Fibroblast of skin of abdomen (primary cell): ENCODE data around the gene FSTL5.
"Not testable (repeated sequence)": the region's sequence is repeated elsewhere in the genome, so short reads cannot be mapped to it uniquely, and the experiment has no call there.

ENCODE experiments used
- DNase-seq: peaks from one replicate; pipeline ENCODE4 v3.0.0-alpha.2; 2013

The FSTL5 gene

DNA sequence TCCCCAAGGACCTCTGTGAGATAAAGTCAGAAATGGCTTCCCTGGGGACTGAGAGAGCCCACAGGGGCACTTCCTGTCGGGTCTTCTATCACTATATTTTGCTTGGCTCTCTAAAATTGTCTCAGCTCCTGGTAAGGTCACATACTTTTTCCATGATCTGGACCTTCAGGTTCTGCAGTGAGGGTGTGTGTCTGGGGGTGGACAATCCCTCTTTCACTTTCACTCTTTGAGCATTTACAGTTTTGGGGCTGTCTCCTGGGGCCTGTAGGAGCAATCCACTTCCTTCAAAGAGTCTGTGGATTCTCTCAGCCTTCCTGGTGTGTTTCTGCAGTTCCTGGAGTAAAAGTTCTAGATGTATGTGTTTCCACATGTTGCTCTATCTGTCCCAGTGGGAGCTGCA is 335.7 kb downstream of the FSTL5 start:
- no peak for DNase-seq

DNA sequence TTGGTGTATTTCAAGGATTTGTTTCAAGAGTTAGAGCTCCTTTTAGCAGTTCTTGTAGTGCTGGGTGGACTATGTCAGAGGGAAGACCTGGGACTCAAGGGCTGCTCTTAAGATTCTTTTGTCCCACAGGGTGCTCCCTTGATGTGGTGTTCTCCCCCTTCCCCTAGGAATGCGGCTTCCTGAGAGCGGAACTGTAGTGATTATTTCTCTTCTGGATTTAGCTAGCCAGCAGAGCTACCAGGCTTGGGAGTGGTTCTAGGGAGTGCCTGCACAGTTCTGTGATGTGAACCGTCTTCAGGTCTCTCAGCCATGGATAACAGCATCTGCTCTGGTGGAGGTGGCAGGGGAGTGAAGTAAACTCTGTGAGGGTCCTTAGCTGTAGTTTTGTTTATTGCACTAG is 336.8 kb downstream of the FSTL5 start:
- DNase-seq = no peak

DNA sequence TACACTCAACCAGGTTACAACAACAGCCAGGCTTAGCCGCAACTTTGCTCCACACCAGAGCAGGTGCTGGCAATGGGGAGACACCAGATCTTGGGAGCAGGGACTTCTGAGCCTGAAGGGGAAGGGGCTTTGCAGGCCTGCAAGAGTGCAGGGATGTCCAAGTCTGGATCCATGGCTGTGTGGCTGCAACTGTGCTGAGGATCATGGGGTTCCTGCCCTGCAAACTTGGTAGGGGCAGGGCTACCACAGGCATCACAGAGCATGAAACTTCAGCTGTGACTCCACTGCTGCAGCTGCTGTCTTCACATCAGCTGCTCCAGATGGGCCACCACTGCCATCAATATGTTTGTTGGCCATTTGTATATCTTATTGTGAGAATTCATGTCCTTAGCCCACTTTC is 340.4 kb downstream of the FSTL5 start:
- no peak for DNase-seq

DNA sequence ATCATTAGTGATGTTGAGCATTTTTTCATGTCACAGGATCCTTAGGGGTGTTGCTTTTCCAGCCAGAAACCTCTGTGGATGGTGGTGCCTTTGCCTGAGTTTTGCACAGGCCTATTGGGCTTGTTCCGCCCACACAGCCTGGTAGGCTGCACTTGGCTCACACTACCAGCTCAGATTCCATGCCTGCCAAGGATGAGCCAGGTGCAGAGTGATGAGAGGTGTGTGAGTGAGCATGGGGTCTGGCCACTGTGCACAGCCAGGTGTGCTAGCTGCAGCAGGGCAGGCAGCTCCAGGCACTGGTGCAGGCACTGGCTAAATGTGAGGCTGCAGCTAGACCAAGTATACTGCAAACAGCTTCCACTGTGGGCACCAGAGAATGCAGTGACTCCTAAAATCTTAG is 341.6 kb downstream of the FSTL5 start:
- DNase-seq = no peak

DNA sequence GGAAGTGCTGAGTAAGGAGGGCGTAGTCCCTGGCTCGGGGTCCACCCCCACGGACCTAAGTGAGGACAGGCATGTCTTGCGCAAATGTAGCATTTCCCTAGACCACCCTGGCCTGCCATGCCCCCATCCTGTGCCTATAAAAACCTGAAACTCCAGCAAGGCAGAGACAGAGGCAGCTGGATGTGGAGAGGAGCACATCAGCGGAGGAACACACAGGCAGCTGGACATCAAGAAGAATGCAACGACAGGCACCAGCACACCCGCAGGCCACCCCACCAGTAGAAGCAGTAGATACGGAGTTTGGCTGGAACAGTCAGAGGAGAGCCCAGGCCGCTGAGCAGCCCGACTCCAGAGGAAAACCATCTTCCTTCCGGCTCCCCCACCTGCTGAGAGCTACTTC is 345.9 kb downstream of the FSTL5 start:
- no peak for DNase-seq

DNA sequence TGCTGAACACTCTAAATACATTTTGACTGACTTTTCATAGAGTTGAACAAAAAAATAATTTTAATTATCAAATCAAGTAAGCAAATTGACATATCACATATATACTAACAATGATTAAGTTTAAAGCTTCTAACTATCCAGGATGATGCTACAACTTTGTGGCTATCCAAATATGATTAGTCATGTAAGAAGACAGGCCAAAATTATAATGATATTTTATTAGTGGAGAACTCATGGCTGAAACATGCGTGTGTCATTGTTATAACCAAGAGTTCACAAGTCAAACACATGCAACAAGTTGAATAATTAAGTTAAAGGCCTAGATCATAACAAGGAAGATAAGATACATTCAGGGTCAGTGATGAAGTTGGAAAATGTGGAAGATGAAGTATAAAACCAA is 346.8 kb downstream of the FSTL5 start:
- DNase-seq = no peak

DNA sequence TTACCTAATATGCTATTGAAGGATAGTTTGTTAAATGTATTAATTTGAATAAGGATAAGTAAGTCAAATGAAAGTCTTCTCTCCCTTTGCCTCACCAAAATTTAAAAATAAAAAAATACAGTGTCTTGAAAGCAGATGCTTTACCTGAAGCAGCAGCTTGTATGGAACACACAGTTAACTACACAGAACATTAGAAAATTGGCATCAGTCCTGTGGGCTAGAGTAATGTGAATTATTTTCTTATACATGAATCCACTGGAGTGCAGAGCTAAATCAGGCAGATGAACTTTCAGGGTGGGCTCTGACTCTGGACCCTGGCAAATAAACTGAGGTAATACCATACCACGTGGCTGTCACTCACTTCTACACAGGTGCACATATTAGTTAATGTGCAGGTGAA is 348.0 kb downstream of the FSTL5 start:
- no peak for DNase-seq

DNA sequence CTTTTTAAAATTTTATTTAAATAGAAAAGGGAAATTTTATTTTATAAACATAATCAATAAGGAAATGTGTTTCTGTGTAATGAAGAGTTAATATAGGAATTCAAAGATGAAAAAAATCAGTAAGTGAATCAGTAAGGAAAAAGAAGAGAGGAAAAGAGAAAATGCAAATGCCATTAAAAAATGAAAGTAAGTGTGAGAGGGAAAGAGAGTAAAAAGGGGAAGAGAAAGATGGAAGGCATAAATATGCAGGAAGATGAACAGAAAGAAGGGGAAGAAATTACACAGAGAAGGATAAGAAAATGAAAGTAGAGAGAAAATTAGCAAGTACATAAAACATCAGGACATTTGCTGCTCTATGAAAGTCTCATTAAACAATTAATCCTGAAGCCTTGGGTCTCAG is 349.9 kb downstream of the FSTL5 start:
- DNase-seq = no peak

DNA sequence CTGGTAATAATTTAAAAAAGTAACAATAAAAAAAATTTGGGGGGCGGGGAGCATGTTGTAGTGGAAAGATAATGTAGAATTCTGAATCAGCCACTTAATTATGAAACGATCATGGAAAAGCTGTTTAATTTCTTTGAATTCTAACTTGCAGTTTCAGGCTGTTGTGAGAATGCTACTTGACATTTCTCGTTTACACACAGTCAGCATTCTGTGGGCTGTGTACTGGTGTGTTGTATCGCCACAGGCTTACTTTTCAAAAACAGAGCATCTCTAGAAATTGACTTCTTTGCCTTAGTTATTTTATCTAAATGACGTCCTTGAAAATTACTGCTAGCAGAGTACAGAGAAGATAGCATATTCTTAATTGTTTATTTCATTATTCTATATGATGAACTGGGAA is 350.4 kb downstream of the FSTL5 start:
- no peak for DNase-seq

DNA sequence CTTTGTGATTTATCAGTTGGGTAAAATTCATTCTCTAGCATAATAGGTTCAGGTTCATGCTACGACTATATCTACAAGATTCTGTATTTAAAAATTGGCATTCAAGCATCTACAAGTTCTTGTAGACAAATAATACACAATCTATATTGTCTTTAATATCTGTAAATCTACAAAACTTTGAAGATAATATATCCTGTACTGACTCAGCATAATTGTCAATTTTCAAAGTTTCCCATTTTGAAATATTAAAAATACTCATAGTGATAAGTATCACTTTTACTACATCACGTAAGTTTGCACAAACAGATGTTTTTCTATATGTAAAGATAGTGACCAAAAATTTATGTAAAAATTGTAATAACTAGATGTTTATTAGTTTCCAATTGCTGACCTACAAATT is 360.6 kb downstream of the FSTL5 start:
- DNase-seq = no peak

DNA sequence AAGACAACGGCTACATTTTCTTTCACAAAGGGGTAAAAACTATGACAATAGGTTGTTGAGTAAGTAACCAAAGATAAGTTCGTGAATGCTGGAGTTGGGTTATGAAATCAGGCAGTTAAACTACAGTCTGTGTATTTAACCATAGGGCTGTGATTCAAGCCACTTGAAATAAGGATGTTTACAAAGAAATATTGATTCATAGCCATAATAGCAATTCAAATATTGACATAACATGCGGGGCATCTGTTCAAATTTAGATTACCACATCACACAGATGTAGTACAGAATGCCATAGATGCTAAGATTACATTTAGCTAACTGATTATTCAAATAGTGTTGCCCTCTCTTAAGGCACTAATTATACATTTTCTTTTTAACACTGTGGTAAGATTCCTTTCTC is 364.1 kb downstream of the FSTL5 start:
- DNase-seq = no peak

DNA sequence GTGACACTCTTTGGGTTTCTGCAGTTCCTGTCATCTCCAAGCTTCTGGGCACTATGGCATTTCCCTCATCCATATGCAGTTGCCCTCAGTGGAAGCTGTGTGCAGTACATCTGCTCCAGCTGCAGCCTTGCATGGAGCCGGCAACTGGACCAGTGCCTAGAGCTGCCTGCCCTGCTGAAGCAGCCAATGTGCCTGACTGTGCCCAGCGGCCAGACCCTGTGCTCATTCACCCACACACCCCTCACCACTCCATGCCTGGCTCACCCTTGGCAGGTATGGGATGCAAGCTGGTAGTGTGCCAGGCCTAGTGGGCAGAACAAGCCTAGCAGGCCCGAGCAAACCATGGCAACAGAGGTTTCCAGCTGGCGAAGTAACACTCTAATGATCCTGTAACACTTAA is 370.8 kb downstream of the FSTL5 start:
- DNase-seq = no peak

DNA sequence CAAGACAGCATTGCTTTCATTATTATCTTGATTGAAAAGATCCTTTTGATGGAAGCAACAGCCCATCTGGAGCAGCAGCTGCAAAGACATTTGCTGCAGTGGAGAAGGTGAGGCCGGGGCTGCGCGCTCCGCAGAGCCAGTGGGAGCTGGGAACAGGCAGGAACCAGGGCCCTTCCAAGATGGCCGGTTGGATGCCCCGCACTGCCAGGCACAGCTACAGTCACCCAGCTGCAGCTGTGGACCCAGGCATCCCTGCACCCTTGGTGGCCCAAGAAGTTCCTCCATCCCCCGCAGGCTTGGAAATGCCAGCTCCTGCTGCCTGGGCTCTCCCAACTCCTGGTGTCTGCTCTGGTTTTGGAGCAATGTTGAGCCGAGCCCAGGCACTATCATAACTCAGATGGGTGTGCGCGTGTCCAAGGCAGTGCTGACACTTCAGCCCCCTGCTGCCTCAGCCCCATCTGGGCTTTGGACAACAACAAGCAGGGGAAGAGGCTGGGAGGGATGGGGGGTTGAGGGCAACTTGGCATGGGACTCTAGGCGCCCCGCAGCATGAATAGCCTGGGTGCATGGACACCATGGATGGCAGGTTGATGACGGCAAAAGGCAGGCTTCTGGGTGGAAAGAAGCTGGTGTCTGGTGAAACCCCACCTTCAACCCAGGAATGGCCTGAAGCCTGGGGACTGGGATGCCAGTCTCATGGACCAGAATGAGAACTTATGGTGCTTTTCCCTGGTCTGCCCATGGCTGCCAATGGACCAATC is 371.8 kb downstream of the FSTL5 start:
- no peak for DNase-seq

DNA sequence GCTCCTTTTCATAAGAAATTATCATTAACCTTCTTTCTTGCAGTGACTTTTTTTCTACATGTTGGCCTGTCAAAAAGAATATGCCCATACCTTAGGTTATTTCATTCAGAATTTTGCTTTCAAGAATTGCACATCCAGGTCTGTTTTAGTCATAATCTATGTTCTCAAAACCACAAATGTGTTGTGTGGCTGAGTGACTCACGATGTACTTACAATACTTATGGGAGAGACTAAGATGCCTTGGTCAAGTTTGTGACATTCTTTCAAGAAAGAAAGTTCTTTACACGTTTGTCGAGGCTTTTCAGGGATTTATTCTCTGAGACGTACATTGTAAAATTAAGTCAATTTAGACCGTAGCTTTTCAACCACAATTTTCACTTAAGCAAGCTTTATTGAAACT is 396.7 kb downstream of the FSTL5 start:
- DNase-seq = peak; percentile 82

DNA sequence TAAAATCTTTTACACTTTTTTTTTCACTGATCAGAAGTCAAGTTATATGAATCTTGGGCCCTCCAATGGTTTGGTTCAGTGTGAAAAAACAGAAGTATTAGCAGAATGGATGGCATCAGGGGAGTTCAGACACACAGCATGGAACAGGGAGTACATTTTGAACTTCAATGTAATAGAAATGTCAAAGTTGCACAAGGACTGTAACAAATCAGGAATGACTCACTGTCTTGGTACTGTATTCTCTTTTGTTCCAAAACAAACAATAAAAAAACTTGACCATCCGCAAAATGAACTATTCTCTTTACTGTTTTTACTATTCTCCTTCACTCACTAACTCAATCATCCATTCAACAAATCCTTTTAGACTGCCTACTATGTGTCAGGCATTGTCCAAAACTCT is 401.0 kb downstream of the FSTL5 start:
- DNase-seq = peak; percentile 60

DNA sequence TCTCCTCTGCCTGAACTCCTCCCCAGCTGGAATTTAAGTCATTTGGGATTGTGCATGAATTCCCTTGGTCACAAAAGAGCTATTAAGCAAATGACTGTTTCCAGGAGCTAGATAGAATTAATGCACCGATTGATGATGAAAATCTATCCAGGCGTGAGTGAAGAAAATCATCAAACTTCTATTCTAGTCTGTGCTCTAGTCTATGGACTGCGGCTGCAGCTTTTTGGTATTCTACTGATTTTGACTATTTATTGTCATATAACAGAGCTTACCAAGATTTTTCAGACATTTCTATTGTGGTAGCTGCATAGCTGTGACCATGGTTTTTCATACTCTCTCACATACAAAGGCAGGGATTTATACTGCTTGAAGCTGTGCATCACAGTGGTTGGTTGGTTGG is 403.8 kb downstream of the FSTL5 start:
- no peak for DNase-seq

DNA sequence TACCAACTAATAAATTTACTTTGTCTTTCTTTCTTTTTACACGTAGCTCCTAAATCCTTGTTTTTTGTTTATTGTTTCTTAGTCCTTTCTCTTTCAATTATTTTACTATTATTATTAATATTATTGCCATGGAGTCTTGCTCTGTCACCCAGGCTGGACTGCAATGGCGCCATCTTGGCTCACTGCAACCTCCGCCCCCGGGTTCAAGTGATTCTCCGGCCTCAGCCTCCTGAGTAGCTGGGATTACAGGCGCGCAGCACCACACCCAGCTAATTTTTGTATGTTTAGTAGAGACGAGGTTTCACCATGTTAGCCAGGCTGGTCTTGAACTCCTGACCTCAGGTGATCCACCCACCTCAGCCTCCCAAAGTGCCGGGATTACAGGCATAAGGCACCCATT is 405.4 kb downstream of the FSTL5 start:
- DNase-seq = not testable (repeated sequence)

DNA sequence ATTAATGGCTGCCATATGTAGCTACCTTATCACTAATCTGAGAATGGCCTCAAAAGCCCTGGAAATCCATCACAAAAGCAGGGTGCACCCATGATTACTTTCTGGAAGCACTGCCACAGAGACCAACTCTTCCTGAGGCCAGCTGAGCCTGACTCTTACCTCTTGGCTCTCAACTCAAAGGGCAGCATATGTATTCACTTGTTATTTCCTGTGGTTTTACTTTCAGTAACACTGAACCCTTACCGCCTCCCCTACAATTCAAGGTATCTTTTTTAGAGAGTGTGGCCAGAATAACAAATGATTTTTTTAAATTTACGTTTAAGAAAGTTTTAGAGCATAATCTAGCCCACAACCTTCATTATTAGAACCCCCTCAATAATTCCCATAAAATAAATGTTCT is 434.9 kb downstream of the FSTL5 start:
- DNase-seq = no peak

DNA sequence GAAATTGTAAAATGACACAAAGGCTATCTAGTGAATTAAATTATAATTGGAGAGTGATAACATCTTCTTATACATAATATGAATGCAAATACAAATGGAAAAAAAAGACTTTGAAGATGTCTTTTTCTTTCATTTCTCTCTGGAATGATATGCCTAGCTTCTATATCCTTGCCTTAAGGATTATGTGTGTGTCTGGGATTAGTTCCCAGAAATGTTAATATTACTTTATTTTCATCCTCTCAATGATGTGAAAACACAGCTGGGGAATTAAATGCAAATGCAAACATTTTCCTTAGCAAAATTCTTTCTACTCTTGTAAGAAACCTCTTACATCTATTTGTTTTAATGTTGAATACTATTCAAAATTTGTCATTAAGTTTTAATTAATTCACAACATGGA is 441.9 kb downstream of the FSTL5 start:
- DNase-seq = no peak

DNA sequence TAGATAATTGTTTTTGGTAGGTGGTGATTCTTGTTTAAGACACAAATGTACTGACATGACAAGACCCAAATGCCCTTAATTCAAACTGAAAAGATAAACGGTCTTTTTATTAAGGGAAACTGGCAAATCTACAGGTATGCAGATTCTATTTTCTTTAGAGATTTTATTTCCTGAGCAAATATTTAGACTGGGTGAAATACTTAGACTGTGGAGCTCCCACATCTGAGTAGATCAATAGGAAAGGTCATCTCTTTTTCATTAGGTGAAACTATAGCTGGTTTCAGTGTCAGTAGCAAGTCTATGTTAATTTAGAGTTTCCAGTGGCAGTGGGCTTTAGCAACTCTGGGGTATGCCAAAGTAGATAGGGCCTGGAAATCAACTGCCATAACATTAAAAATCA is 446.7 kb downstream of the FSTL5 start:
- no peak for DNase-seq

DNA sequence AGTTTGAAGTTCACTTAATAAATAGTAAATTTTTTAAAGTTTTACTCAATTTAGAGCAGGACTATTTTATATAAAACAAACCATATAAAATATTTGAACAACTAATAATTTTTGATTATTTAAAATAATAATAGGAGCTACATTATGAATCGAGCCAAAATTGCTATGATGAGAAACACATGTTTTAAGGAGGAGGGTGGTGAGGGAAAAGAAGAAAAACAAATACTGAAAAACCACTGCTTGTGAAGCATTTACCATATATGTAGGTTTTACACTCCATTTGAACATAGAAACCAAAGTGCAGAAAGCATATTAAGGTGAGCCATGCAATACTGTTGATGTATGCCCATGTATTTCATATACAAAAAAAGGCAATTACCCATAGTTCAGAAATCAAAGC is 448.9 kb downstream of the FSTL5 start:
- DNase-seq = peak; percentile 35

DNA sequence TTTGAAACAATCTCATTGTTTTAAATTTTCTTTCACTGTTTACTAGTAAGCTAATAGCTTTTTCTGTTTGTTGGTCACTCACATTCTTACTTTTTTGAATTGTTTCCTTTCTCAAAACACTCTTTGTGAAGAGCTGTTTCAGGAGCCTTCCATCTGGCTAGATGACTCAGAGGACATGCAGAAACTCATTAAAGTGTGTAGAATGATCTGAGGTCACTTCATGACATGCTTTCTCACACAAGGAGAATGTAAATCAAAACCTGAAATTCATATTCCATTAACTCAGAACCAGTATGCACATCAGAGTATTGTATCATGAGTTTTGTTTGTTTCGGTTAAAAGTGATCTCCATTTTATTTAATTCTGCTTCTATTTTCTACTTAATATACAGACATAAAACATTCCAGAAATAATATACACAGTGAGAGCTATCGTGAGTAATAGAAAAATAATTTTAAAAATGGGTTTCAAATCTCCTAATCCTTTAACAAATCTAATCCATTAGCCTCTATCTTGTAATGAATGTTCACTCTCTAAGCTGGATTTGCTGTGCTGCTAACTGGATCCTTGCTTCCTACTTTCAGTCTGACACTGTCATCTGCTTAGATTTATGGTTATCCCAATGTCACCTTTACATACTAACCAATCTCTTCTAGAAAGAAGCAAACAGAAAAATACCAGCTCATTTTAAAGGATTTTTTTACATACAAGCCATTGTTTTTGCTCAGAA is 449.6 kb downstream of the FSTL5 start:
- peak; percentile 90 for DNase-seq

DNA sequence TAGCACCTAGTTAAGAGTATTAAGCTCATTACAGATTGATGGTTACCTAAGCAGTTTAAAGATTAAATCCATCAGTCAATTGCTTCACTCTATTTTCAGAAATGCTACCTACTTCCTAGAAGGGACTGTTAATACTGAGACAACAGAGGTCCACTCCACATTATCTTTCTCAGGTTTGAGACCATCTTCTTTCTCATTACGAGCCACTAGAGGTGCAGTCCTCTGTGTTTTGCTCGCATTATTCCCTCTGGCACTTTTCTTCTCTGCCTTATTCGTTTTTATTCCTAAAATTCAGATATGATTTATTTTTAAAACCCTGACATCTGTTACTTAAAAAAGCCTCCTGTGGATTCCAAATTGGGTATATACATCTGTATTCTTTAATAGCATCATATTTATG is 459.1 kb downstream of the FSTL5 start:
- no peak for DNase-seq

DNA sequence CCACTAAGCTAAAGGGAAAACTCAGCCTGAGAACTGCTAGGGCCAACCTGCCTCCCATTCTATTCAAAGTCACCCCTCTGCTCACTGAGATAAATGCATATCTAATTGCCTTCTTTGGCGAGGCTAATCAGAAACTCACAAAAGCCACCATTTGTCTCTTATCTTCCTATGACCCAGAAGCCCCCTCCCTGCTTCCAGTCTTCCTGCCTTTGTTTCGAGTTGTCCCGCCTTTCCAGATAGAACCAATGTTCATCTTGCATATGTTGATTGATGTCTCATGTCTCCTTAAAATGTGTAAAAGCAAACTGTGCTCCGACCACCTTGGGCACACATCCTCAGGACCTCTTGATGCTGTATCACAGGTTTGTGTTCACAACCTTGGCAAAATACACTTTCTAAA is 459.8 kb downstream of the FSTL5 start:
- no peak for DNase-seq

DNA sequence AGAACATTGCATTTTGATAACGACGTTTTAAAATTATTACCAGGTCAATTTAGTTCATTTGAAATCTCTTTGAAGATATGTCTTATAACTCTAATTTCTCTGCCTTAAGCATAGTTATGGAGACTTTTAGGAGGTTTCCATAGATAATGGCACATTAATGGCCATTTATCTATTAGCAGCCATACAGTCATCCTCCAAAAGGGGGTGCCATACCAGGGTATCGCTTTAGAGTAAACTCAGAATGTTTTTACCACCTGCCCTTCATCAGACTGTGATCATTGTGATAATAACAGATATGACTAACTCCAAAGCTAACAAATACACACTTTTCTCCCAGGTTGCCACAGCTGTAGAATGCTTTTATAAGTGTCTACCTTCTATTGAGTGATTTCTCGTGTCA is 461.5 kb downstream of the FSTL5 start:
- DNase-seq = no peak
